ENCODE results near the gene AUTS2. TPM values are rescaled to one million over a fixed set of nuclear protein-coding genes. Genes with fewer than 3 reads are reported as not detected.

AUTS2 gene
- total and polyA plus RNA-seq, 9 of the 15 experiments (the other 6 are each of a cell fraction or from before 2014, with no cell fraction given): 0.58 TPM; not detected in 8

GRCh38 chr7:70298780-70299471 lies 700.7 kb downstream of the AUTS2 start:
- no peaks in the 10 kb centered on the region for H4K20me1 ChIP-seq (replicated peaks; ENCODE audit: control insufficient read depth, insufficient read depth, low read length)
- 0% methylated on average over 6 of the region's 6 CpGs for WGBS (ENCODE audit: insufficient coverage, low coverage, missing lambda C conversion rate)

GRCh38 chr7:70299472-70299807 lies 701.2 kb downstream of the AUTS2 start:
- H3K9ac ChIP-seq (ENCODE audit: insufficient read depth in 1 of 2, low read depth in 2 of 2, low read length in 2 of 2): no peak overlapping the region
- ChIA-PET CTCF (ENCODE audit: low intra/inter-chr PET ratio) (no interaction called here), POLR2A (no interaction called here)
- in situ Hi-C loops (cut with MboI) (no loop called here), intact Hi-C loops (cut with micrococcal nuclease) (no loop called here)
- 2% methylated on average over 4 of the region's 4 CpGs for WGBS (ENCODE audit: insufficient coverage, low coverage, missing lambda C conversion rate)
- H3K79me2 ChIP-seq (ENCODE audit: control insufficient read depth, insufficient read depth, low read length): no peaks in the 10 kb centered on the region
- no peak overlapping the region for H3K27ac ChIP-seq (ENCODE audit: extremely low read depth, low read depth, low read length)
- DNase-seq (ENCODE audit: extremely low read depth in 1 of 4, low spot score in 3 of 4): no peak
- BruUV-seq (replicated peaks): no TSS peak
- no peaks in the 10 kb centered on the region for H3K9me3 ChIP-seq (replicated peaks; ENCODE audit: control insufficient read depth, insufficient read depth, low read depth, low read length)
- no peaks in the 10 kb centered on the region for H3K27me3 ChIP-seq (ENCODE audit: control insufficient read depth in 2 of 2, insufficient read depth in 2 of 2, low read length in 2 of 2)
- no peak overlapping the region for H3K4me3 ChIP-seq
- H3K4me1 ChIP-seq (replicated peaks in 1 of 2; ENCODE audit: control insufficient read depth in 2 of 2, insufficient read depth in 2 of 2, low read length in 2 of 2): no peaks in the 10 kb centered on the region
- H3K4me2 ChIP-seq (ENCODE audit: insufficient read depth, low read length): no peak overlapping the region
- FAIRE-seq: no peak
- no peaks in the 10 kb centered on the region for H3K9me1 ChIP-seq (ENCODE audit: control insufficient read depth, insufficient read depth, low read length)
- no peak overlapping the region for H2AFZ ChIP-seq (ENCODE audit: low read depth, low read length)
- ATAC-seq: no peak
- no peaks in the 10 kb centered on the region for H3K36me3 ChIP-seq (ENCODE audit: control insufficient read depth, insufficient read depth, low read length)
- H4K20me1 ChIP-seq (replicated peaks; ENCODE audit: control insufficient read depth, insufficient read depth, low read length): no peaks in the 10 kb centered on the region
- TF ChIP-seq KAT8 (IDR thresholded peaks at IDR 0.05; ENCODE audit: low read depth): no peak
- no peak for TF ChIP-seq HNRNPH1 (optimal IDR thresholded peaks at IDR 0.05; ENCODE audit: low read depth, low read length)
- TF ChIP-seq ZNF561 (CRISPR knock-in tag; conservative IDR thresholded peaks at IDR 0.05): no peak
- no peak for TF ChIP-seq MCM5 (IDR thresholded peaks at IDR 0.05; ENCODE audit: low read depth)
- no peak for TF ChIP-seq ZNF280A (IDR thresholded peaks at IDR 0.05; ENCODE audit: low read depth, partially characterized antibody)
- TF ChIP-seq BRCA1 (IDR thresholded peaks at IDR 0.05): no peak
- no peak for TF ChIP-seq BRCA1 (CRISPR knock-in tag; IDR thresholded peaks at IDR 0.05)
- TF ChIP-seq L3MBTL2 (IDR thresholded peaks at IDR 0.05): no peak
- no peak for TF ChIP-seq THRA (IDR thresholded peaks at IDR 0.05)
- no peak for TF ChIP-seq PPARD (CRISPR knock-in tag; IDR thresholded peaks at IDR 0.05)
- no peak for TF ChIP-seq TAF15 (IDR thresholded peaks at IDR 0.05; ENCODE audit: low read depth, low read length)

More at GRCh38 chr7:70298780-70299471, 700.7 kb downstream of the AUTS2 start:
- in situ Hi-C loops (cut with MboI) (no loop called here), intact Hi-C loops (cut with micrococcal nuclease) (no loop called here)
- no peak for FAIRE-seq
- ChIA-PET POLR2A (no interaction called here), CTCF (ENCODE audit: low intra/inter-chr PET ratio) (no interaction called here)
- no peaks in the 10 kb centered on the region for H3K36me3 ChIP-seq (ENCODE audit: control insufficient read depth, insufficient read depth, low read length)
- H2AFZ ChIP-seq (ENCODE audit: low read depth, low read length): no peak overlapping the region
- no peak for TF ChIP-seq GATA2 (CRISPR knock-in tag; IDR thresholded peaks at IDR 0.05)
- 0 out of 2 replicates have a peak, but pooled peaks have one; percentile 8 for TF ChIP-seq ATF3 (IDR thresholded peaks at IDR 0.05)
- TF ChIP-seq ATF3 (CRISPR knock-in tag; conservative IDR thresholded peaks at IDR 0.05): no peak
- no TSS peak for BruUV-seq (replicated peaks)
- H3K4me3 ChIP-seq: no peak overlapping the region
- no peaks in the 10 kb centered on the region for H3K27me3 ChIP-seq (ENCODE audit: control insufficient read depth in 2 of 2, insufficient read depth in 2 of 2, low read length in 2 of 2)
- H3K79me2 ChIP-seq (ENCODE audit: control insufficient read depth, insufficient read depth, low read length): no peaks in the 10 kb centered on the region
- no peaks in the 10 kb centered on the region for H3K9me1 ChIP-seq (ENCODE audit: control insufficient read depth, insufficient read depth, low read length)
- H3K4me2 ChIP-seq (ENCODE audit: insufficient read depth, low read length): no peak overlapping the region
- DNase-seq (ENCODE audit: extremely low read depth in 1 of 4, low spot score in 3 of 4): no peak
- H3K4me1 ChIP-seq (replicated peaks in 1 of 2; ENCODE audit: control insufficient read depth in 2 of 2, insufficient read depth in 2 of 2, low read length in 2 of 2): no peaks in the 10 kb centered on the region
- no peak overlapping the region for H3K27ac ChIP-seq (ENCODE audit: extremely low read depth, low read depth, low read length)
- H3K9ac ChIP-seq (ENCODE audit: insufficient read depth in 1 of 2, low read depth in 2 of 2, low read length in 2 of 2): no peak overlapping the region
- ATAC-seq: no peak
- H3K9me3 ChIP-seq (replicated peaks; ENCODE audit: control insufficient read depth, insufficient read depth, low read depth, low read length): no peaks in the 10 kb centered on the region
